HEK293T (cell line): ENCODE measurements around the gene STRIP1.

Experiments used
- CTCF ChIA-PET: fragments of 350-600 bp; formaldehyde crosslinking; extraction: SDS; loops from one replicate; lab custom pipeline; 2021; ENCODE audit warnings: antibody characterized with exemption, inconsistent platforms; lab: Yijun Ruan, JAX
- POLR2A ChIA-PET: fragments of 350-600 bp; formaldehyde crosslinking; extraction: SDS; loops from one replicate; lab custom pipeline; 2020; ENCODE audit warnings: antibody characterized with exemption, inconsistent platforms; lab: Yijun Ruan, JAX
- DNase-seq: peaks from one replicate; pipeline ENCODE4 v3.0.0; 2012; ENCODE audit warnings: mixed read lengths; ENCODE audit errors: extremely low spot score
- ARNT ChIP-seq: fragments of 450-650 bp; IDR thresholded peaks from 2 replicates; pipeline ENCODE4 v1.6.1; 2017; ENCODE audit warnings: mild to moderate bottlenecking
- BHLHE40 ChIP-seq: fragments of 450-650 bp; IDR thresholded peaks from 2 replicates; pipeline ENCODE4 v1.6.1; 2016; ENCODE audit warnings: mild to moderate bottlenecking, moderate library complexity, borderline replicate concordance
- CTBP1 ChIP-seq: fragments of 450-650 bp; IDR thresholded peaks from 2 replicates; pipeline ENCODE4 v1.6.1; 2016; ENCODE audit warnings: borderline replicate concordance
- ELF4 ChIP-seq: fragments of 450-650 bp; IDR thresholded peaks from 2 replicates; pipeline ENCODE4 v1.6.1; 2017; ENCODE audit warnings: antibody characterized with exemption
- FOXA1 ChIP-seq: fragments of 450-650 bp; IDR thresholded peaks from 2 replicates; pipeline ENCODE4 v1.6.1; 2016; ENCODE audit warnings: mild to moderate bottlenecking
- FOXK2 ChIP-seq: fragments of 450-650 bp; IDR thresholded peaks from 2 replicates; pipeline ENCODE4 v1.6.1; 2016; ENCODE audit warnings: mild to moderate bottlenecking
- FOXM1 ChIP-seq: fragments of 450-650 bp; IDR thresholded peaks from 2 replicates; pipeline ENCODE4 v1.6.1; 2017; ENCODE audit warnings: mild to moderate bottlenecking, borderline replicate concordance
- HDGF ChIP-seq: fragments of 450-650 bp; IDR thresholded peaks from 2 replicates; pipeline ENCODE4 v1.6.1; 2017; ENCODE audit warnings: antibody characterized with exemption, borderline replicate concordance
- L3MBTL2 ChIP-seq: fragments of 450-650 bp; conservative IDR thresholded peaks from 2 replicates; pipeline ENCODE4 v1.6.1; 2016; ENCODE audit warnings: mild to moderate bottlenecking
- LEF1 ChIP-seq: fragments of 450-650 bp; IDR thresholded peaks from 2 replicates; pipeline ENCODE4 v1.6.1; 2017; ENCODE audit warnings: mild to moderate bottlenecking, borderline replicate concordance
- NFRKB ChIP-seq: fragments of 450-650 bp; IDR thresholded peaks from 2 replicates; pipeline ENCODE4 v1.6.1; 2016; ENCODE audit warnings: mild to moderate bottlenecking, moderate library complexity
- SP1 ChIP-seq: fragments of 450-650 bp; IDR thresholded peaks from 2 replicates; pipeline ENCODE4 v1.6.1; 2017
- SUZ12 ChIP-seq: fragments of 450-650 bp; IDR thresholded peaks from 2 replicates; pipeline ENCODE4 v1.6.1; 2016; ENCODE audit warnings: mild to moderate bottlenecking
- TARDBP ChIP-seq: fragments of 450-650 bp; IDR thresholded peaks from 2 replicates; pipeline ENCODE4 v1.6.1; 2016
- ZNF384 ChIP-seq: fragments of 450-650 bp; IDR thresholded peaks from 2 replicates; pipeline ENCODE4 v1.6.1; 2016
- TF ChIP-seq, protein P1 (sequence below): fragments of 450-650 bp; IDR thresholded peaks from 2 replicates; pipeline ENCODE4 v1.6.1; 2016

STRIP1 gene

DNA sequence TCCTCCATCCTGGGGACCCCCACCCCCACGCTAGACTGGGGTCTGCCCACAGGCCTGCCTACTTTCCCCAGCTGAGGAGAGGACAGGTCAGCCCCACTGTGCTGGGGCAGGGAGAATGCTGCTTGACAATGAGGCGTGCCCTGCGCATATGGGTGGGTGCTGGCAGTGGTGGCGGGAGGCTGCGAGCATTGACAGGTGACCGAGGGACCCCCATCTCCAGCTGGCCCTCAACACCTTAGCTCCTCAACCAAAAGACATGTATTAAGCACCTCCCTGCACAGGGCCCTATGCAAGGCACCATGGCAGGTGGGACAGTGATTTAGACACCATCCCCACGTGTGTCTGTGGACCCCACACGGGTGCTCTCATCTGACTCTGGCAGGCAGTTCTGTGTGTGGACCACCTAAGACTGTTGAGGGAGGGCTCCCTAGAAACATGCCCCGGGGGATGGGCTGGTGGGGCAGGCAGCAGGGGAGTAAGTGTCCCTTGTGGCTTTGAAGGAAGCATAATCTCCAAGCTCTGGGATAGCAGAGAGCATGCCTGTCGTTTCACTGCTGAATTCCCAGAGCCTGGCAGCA is 54.4 kb downstream of the STRIP1 start:
- POLR2A ChIA-PET, result interaction anchor here (1.1 to 1.2 kb wide), 2 partner anchors 11 to 14 kb away, joined by 3 to 4 read pairs; no protein-coding TSS in a partner anchor
- CTCF ChIA-PET, result interaction anchor here (0.6 to 8.3 kb wide), 19 partner anchors 8 to 459 kb away, joined by 3 to 104 read pairs (median 5); partner anchors contain the start of gene UBL4B
- no peak for TF ChIP-seq FOXA1
- no peak for TF ChIP-seq ELF4
- no peak for TF ChIP-seq BHLHE40
- no peak for TF ChIP-seq SUZ12
- no peak for TF ChIP-seq HDGF
- TF ChIP-seq LEF1, result no peak
- TF ChIP-seq TARDBP, result no peak
- TF ChIP-seq FOXK2, result no peak
- no peak for DNase-seq

DNA sequence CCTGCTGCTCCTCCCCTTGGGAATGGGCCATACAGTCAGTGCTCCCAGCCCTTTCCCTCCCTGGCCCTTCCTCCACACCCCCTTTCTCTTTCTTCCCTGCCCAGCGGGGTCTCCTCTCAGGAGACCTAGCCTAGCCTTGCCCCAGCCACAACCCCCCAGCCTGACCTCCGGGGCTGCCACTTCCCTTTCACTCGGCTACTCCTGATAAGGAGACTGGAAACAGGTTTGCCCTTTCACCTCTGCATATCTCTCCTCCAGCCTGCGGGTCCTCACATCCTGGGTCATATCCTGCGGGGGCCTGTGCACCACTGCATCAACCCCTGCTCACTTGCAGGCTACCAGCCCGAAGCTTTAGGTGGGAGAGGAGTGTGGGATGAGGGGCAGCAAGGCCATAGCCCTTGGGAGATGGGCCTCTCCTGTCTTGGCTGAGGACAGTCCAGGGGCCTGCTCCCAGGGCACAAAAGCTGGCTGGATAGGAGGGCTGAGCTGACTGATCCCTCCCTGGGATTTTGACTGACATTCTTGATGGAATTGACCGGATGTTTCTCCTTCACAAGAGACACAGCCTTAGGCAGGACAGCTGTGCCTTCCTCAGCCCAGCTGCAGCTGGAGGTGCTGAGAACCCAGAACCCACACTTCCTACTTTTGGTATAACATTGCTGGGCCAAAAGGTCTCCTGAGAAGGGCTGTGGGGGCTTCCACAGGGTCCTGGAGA is 55.3 kb downstream of the STRIP1 start:
- DNase-seq, result no peak
- TF ChIP-seq FOXK2, result no peak
- no peak for TF ChIP-seq ELF4
- no peak for TF ChIP-seq L3MBTL2
- no peak for TF ChIP-seq TARDBP
- TF ChIP-seq FOXM1, result no peak
- TF ChIP-seq LEF1, result no peak
- no peak for TF ChIP-seq ZNF384
- TF ChIP-seq SP1, result no peak
- TF ChIP-seq NFRKB, result no peak
- TF ChIP-seq HDGF, result no peak
- no peak for TF ChIP-seq FOXA1
- TF ChIP-seq SUZ12, result no peak
- TF ChIP-seq, protein P1, sequence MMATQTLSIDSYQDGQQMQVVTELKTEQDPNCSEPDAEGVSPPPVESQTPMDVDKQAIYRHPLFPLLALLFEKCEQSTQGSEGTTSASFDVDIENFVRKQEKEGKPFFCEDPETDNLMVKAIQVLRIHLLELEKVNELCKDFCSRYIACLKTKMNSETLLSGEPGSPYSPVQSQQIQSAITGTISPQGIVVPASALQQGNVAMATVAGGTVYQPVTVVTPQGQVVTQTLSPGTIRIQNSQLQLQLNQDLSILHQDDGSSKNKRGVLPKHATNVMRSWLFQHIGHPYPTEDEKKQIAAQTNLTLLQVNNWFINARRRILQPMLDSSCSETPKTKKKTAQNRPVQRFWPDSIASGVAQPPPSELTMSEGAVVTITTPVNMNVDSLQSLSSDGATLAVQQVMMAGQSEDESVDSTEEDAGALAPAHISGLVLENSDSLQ, result no peak
- TF ChIP-seq CTBP1, result no peak
- no peak for TF ChIP-seq BHLHE40
- TF ChIP-seq ARNT, result no peak
- POLR2A ChIA-PET, result interaction anchor here (0.6 to 1.4 kb wide), 2 partner anchors 11 to 563 kb away, joined by 3 to 5 read pairs; no protein-coding TSS in a partner anchor
- CTCF ChIA-PET, result interaction anchor here (8.3 kb wide), 1 partner anchor 13 kb away, joined by 104 read pairs; no protein-coding TSS in a partner anchor

DNA sequence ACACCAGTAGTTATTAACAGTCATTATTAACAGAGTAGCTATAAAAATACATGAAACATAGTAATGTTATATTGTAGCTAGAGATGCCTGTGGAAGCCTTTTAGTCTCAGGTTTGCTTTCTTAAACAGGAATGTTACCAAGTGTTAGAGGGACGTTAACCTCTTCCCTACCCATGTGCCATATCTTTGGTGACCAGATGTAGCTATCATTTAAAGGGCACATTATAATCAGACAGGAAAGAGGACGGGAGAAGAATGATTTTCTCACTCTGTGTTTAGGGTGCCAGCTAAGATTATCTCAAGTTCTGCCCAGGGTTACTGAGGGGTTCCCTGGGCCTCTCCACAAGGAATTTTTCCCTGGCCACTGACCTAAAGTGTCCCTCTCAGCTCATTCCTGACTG is 57.0 kb downstream of the STRIP1 start:
- DNase-seq, result no peak
- ChIA-PET CTCF (interaction anchor here (1.1 to 8.3 kb wide), 3 partner anchors 12 to 31 kb away, joined by 3 to 104 read pairs (median 10); no protein-coding TSS in a partner anchor), POLR2A (interaction anchor here (1.4 to 2.0 kb wide), 2 partner anchors 10 kb away, joined by 5 to 8 read pairs; no protein-coding TSS in a partner anchor)
- TF ChIP-seq ZNF384 (no peak), SP1 (no peak), TARDBP (no peak)

DNA sequence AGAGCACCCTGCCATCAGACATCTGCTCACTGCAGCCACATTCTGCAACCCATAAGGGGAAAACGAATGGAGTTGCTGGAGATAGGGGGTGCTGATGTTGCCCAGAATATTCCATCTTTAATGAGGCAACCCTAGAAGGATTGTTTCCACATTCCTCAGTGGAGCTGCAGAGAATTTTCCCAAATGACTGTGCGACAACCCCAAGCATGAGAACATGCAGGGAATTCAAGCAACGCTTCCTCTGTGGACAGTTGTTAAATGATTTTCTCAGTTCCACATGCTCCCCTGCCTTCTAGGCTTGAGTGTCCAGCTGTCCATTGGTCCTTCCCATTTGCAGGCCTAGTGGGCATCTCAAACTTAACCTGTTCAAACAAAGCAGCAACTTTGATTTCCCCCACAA is 57.4 kb downstream of the STRIP1 start:
- ChIA-PET POLR2A (interaction anchor here (2.0 kb wide), 1 partner anchor 11 kb away, joined by 8 read pairs; no protein-coding TSS in a partner anchor), CTCF (interaction anchor here (1.1 to 8.3 kb wide), 3 partner anchors 11 to 32 kb away, joined by 3 to 104 read pairs (median 10); no protein-coding TSS in a partner anchor)
- TF ChIP-seq L3MBTL2, result no peak
- no peak for TF ChIP-seq ARNT
- TF ChIP-seq ELF4, result no peak
- TF ChIP-seq NFRKB, result no peak
- TF ChIP-seq CTBP1, result no peak
- no peak for TF ChIP-seq TARDBP
- TF ChIP-seq, protein P1, result no peak
- no peak for TF ChIP-seq ZNF384
- no peak for TF ChIP-seq FOXA1
- TF ChIP-seq HDGF, result no peak
- no peak for TF ChIP-seq FOXK2
- TF ChIP-seq FOXM1, result no peak
- no peak for TF ChIP-seq SUZ12
- TF ChIP-seq SP1, result no peak
- DNase-seq, result no peak

DNA sequence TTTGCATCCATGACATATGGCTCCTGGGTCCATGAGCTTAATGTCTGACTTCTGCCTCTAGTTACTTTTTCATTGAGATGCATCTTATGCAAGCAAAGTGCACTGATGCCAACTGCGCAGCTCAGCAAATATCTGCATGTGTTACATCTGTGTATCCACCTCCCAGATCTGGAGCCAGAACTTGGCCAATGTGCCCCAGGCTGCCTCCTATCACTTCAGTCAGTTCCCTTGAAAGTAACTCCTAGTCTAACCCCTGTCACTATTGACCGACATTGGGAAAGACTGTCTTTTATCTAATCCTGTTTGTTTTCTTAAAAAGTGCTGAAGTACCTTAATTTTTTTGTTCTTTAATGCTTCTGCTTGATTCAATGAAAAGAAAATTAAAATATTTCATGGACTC is 58.6 kb downstream of the STRIP1 start:
- TF ChIP-seq L3MBTL2 (no peak), HDGF (no peak), LEF1 (no peak), FOXM1 (no peak), ZNF384 (no peak), SUZ12 (no peak), SP1 (no peak)
- POLR2A ChIA-PET, result interaction anchor here (0.6 kb wide), 1 partner anchor 1010 kb away, joined by 4 read pairs; no protein-coding TSS in a partner anchor
- DNase-seq, result no peak
- CTCF ChIA-PET, result interaction anchor here (0.7 to 8.3 kb wide), 2 partner anchors 10 to 63 kb away, joined by 4 to 104 read pairs; no protein-coding TSS in a partner anchor

DNA sequence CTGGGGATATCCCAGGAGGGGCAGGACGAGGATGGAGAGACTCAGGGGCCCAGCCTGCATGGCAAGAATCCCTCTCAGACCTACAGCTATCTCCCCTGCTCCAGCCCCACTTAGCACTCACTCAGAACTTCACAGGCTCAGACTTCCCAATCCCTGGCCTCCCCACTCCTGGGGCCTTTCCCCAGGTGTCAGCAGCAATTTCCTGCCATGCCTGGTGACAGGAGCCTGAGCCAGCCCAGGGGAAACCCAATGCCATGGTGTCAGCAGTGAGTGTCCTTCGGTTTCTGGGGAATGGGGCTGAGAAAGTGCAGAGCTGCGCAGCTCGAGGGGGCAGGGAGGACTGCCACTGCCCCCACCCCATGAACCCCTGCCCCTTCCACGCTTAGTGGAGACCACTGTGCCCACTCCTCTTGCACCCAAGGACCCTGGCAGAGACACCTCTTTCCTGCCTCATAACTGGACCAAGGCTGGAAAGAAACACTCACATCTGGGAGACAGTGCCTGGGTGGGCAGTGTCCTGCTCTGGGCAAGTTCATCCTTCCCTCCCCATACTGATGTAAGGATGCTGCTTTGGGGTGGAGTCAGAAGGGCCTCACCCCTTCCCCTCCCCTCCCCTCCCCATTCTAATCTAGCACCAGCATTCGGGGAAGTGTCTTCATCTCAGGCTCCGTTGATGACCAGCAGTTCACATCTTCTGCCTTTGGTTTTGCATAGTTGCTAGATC is 60.7 kb downstream of the STRIP1 start:
- ChIA-PET CTCF (no interaction called here), POLR2A (no interaction called here)
- no peak for DNase-seq
- TF ChIP-seq SUZ12 (no peak), ELF4 (no peak), SP1 (no peak), CTBP1 (no peak), FOXK2 (no peak), ARNT (no peak), NFRKB (no peak), BHLHE40 (no peak), HDGF (no peak), LEF1 (no peak), FOXA1 (no peak), ZNF384 (no peak), TARDBP (no peak), L3MBTL2 (no peak), FOXM1 (no peak)
- TF ChIP-seq, protein P1, result no peak
